Hepatocyte (in vitro differentiated cells): ENCODE data around the gene PITX1. TPM values are rescaled to one million over a fixed set of nuclear protein-coding genes. Genes with fewer than 3 reads are reported as not detected.
"Not testable (repeated sequence)": the region's sequence is repeated elsewhere in the genome, so short reads cannot be mapped to it uniquely, and the experiment has no call there.

Source experiments
- DNase-seq: peaks from one replicate; pipeline ENCODE4 v3.0.0-alpha.2; 2016; ENCODE audit warnings: low spot score
- H2AFZ ChIP-seq: fragments of 200-600 bp; sonication (generic); 2 replicates; pipeline ENCODE4 v1.6.0; 2016; ENCODE audit warnings: antibody characterized with exemption, mild to moderate bottlenecking
- H3K27ac ChIP-seq: fragments of 200-600 bp; sonication (generic); 2 replicates; pipeline ENCODE4 v1.5.1; 2016; ENCODE audit warnings: mild to moderate bottlenecking
- H3K27me3 ChIP-seq: fragments of 200-600 bp; sonication (generic); 2 replicates; pipeline ENCODE4 v1.6.1; 2016
- H3K36me3 ChIP-seq: fragments of 200-600 bp; sonication (generic); replicated peaks from 2 replicates; pipeline ENCODE4 v1.5.1; 2016; ENCODE audit warnings: low read depth; ENCODE audit not compliant: insufficient read depth
- H3K4me1 ChIP-seq: fragments of 200-600 bp; sonication (generic); 2 replicates; pipeline ENCODE4 v1.5.1; 2016; ENCODE audit warnings: mild to moderate bottlenecking, moderate library complexity; ENCODE audit not compliant: insufficient read depth
- H3K4me2 ChIP-seq: fragments of 200-600 bp; sonication (generic); 2 replicates; pipeline ENCODE4 v1.6.0; 2016
- H3K4me3 ChIP-seq: fragments of 200-600 bp; sonication (generic); 2 replicates; pipeline ENCODE4 v1.5.1; 2016; ENCODE audit warnings: mild to moderate bottlenecking
- H3K79me2 ChIP-seq: fragments of 200-600 bp; sonication (generic); 2 replicates; pipeline ENCODE4 v1.6.0; 2017; ENCODE audit warnings: mild to moderate bottlenecking
- H3K9me2 ChIP-seq: fragments of 200-600 bp; sonication (generic); replicated peaks from 2 replicates; pipeline ENCODE4 v1.6.0; 2017; ENCODE audit warnings: mild to moderate bottlenecking; ENCODE audit not compliant: insufficient read depth
- H3K9me3 ChIP-seq: fragments of 200-600 bp; sonication (generic); 2 replicates; pipeline ENCODE4 v1.5.1; 2016; ENCODE audit warnings: low read depth, mild to moderate bottlenecking
- H4K20me1 ChIP-seq: fragments of 200-600 bp; sonication (generic); 2 replicates; pipeline ENCODE4 v1.6.0; 2016; ENCODE audit warnings: mild to moderate bottlenecking; ENCODE audit not compliant: insufficient read depth, poor library complexity, severe bottlenecking
- EZH2 ChIP-seq: fragments of 200-600 bp; sonication (generic); IDR thresholded peaks from 2 replicates; pipeline ENCODE4 v1.6.1; 2016; ENCODE audit warnings: antibody characterized with exemption, mild to moderate bottlenecking, borderline replicate concordance
- EZH2phosphoT487 ChIP-seq: fragments of 200-600 bp; sonication (generic); IDR thresholded peaks from one replicate; pipeline ENCODE4 v1.6.1; 2018; ENCODE audit warnings: antibody characterized with exemption, mild to moderate bottlenecking, low read depth, moderate library complexity; ENCODE audit not compliant: unreplicated experiment, severe bottlenecking
- WGBS: methylation state at CpG from one replicate; pipeline ENCODE4 v1.1.6; 2016; ENCODE audit warnings: low lambda C conversion rate; ENCODE audit errors: missing lambda C conversion rate; 5-methylcytosine and 5-hydroxymethylcytosine counted together
- polyA plus RNA-seq: library from polyadenylated mRNA; unstranded; fragments of >200 nt; fragmentation: Nextera tagmentation; extraction: Ambion mirVana; gene quantifications from 2 replicates; pipeline ENCODE4 v1.2.1, GENCODE V29; 2016
- total RNA-seq: library from RNA; depleted of rRNA; stranded (reverse); fragments of >200 nt; gene quantifications from 2 replicates; pipeline ENCODE4 v1.2.3, GENCODE V29; 2014
- TF ChIP-seq, protein P1 (sequence below): fragments of 200-600 bp; sonication (generic); IDR thresholded peaks from 2 replicates; pipeline ENCODE4 v1.5.1; 2016; ENCODE audit warnings: antibody characterized with exemption, mild to moderate bottlenecking; ENCODE audit not compliant: poor library complexity

The PITX1 gene
- 62.9 and 64.9 TPM in 2 replicates for total RNA-seq
- 141 and 156 TPM in 2 replicates for polyA plus RNA-seq

DNA sequence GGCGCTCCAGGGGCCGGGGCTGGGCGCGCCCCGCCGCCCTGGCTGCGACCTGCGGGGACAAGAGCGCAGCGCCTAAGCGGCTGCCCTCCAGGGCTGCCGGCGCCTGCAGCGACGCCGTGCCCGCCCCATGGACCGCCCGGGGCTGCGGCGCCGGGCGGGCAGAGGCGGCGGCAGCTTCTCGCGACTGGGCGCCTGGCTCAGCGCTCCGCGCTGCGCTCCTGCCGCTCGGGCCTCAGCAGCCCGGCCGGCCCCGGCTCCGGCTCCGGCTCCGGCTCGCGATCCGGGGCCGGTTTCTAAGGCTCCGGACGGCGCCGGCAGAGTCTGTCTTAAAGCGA, at the start of gene PITX1:
Gene PITX1, minus strand, starts transcription at position 328 of the 335 bp plus-strand sequence. CDS start 347 bp downstream, outside the sequence.
- no peaks in the 10 kb centered on the region for H3K9me2 ChIP-seq
- DNase-seq: no peak
- H3K79me2 ChIP-seq: peaks cover 86% of the 10 kb centered on the region
- peaks cover 15% of the 10 kb centered on the region for H3K4me1 ChIP-seq
- peaks cover 18% of the 10 kb centered on the region for H4K20me1 ChIP-seq
- TF ChIP-seq EZH2phosphoT487 (no peak), EZH2 (no peak)
- TF ChIP-seq, protein P1, sequence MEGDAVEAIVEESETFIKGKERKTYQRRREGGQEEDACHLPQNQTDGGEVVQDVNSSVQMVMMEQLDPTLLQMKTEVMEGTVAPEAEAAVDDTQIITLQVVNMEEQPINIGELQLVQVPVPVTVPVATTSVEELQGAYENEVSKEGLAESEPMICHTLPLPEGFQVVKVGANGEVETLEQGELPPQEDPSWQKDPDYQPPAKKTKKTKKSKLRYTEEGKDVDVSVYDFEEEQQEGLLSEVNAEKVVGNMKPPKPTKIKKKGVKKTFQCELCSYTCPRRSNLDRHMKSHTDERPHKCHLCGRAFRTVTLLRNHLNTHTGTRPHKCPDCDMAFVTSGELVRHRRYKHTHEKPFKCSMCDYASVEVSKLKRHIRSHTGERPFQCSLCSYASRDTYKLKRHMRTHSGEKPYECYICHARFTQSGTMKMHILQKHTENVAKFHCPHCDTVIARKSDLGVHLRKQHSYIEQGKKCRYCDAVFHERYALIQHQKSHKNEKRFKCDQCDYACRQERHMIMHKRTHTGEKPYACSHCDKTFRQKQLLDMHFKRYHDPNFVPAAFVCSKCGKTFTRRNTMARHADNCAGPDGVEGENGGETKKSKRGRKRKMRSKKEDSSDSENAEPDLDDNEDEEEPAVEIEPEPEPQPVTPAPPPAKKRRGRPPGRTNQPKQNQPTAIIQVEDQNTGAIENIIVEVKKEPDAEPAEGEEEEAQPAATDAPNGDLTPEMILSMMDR: no peak
- H2AFZ ChIP-seq: peak within 1 kb of the TSS; percentile 26
- peak within 1 kb of the TSS; percentile 97 for H3K27ac ChIP-seq
- H3K27me3 ChIP-seq: peaks cover 64% of the 10 kb centered on the region
- H3K9me3 ChIP-seq: no peaks in the 10 kb centered on the region
- peak within 1 kb of the TSS; percentile 93 for H3K4me3 ChIP-seq
- H3K4me2 ChIP-seq: peak within 1 kb of the TSS; percentile 84
- under 1% methylated on average over 40 of the region's 49 CpGs for WGBS
- no peaks in the 10 kb centered on the region for H3K36me3 ChIP-seq

DNA sequence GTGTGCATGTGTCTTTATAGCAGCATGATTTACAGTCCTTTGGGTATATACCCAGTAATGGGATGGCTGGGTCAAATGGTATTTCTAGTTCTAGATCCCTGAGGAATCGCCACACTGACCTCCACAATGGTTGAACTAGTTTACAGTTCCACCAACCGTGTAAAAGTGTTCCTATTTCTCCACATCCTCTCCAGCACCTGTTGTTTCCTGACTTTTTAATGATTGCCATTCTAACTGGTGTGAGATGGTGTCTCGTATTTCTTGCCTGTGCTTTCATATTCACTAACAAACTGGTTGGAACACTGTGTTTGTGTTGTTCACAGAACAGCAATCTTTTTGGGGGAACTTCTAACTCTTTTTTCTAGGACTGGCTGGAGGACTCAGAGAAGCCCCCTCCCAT, 49.3 kb upstream of the PITX1 start:
- H3K27me3 ChIP-seq, H3K4me2 ChIP-seq, H3K4me3 ChIP-seq, H3K27ac ChIP-seq, DNase-seq, H3K9me3 ChIP-seq, H4K20me1 ChIP-seq, H2AFZ ChIP-seq, H3K4me1 ChIP-seq, H3K36me3 ChIP-seq, H3K9me2 ChIP-seq, H3K79me2 ChIP-seq: not testable (repeated sequence)
- WGBS: 82% methylated on average over 3 of the region's 3 CpGs

DNA sequence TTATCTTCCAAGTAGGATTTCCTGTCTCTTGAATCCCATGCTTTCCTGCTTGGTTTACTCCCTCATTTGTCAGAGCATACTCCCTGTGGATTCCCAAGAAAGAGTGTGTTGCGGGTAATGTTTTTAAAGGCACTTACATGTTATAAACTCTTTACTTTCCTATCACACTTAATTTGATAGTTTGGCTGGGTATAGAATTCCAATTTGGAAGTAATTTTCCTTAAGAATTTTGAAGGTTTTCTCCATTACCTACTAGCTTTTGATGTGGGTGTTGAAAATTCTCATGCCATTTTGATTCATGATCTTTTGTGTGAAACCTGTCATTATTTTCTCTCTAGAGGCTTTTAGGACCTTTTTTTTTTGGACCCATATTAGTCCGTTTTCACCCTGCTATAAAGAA, 47.2 kb upstream of the PITX1 start:
- Histone ChIP-seq H3K27ac (no peak overlapping the region), H2AFZ (no peak overlapping the region), H3K4me2 (no peak overlapping the region), H3K27me3 (no peaks in the 10 kb centered on the region), H3K79me2 (no peaks in the 10 kb centered on the region), H3K36me3 (no peaks in the 10 kb centered on the region), H3K4me1 (no peaks in the 10 kb centered on the region), H4K20me1 (no peaks in the 10 kb centered on the region), H3K9me3 (no peaks in the 10 kb centered on the region), H3K9me2 (no peaks in the 10 kb centered on the region), H3K4me3 (no peak overlapping the region)
- no peak for DNase-seq
- TF ChIP-seq EZH2phosphoT487 (no peak), EZH2 (no peak)
- TF ChIP-seq, protein P1: no peak
- 97% methylated on average over 2 of the region's 2 CpGs for WGBS

DNA sequence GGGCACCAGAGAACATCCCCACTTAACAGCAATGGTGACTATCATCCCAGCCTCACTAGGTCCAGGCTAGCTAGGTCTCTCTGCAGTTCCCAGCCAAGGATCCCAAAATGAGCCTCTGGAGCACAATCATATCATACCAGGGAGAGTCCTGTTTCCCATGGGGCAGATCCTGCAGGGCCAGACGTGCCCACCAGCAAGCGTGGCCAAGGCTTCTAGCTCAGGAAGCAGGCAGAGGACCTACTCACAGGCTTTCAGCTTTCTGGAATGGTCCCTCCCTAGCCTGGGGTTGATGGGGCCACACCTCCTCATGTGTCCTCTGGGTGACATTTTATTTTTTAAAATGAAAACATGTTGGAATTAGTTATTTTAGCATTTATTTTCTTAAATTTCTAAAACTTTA, 45.7 kb upstream of the PITX1 start:
- Histone ChIP-seq H3K27me3 (no peaks in the 10 kb centered on the region), H3K9me2 (no peaks in the 10 kb centered on the region), H4K20me1 (no peaks in the 10 kb centered on the region), H3K27ac (no peak overlapping the region), H3K36me3 (no peaks in the 10 kb centered on the region), H2AFZ (no peak overlapping the region), H3K79me2 (no peaks in the 10 kb centered on the region), H3K4me1 (no peaks in the 10 kb centered on the region), H3K9me3 (no peaks in the 10 kb centered on the region), H3K4me3 (no peak overlapping the region), H3K4me2 (no peak overlapping the region)
- DNase-seq: no peak
- TF ChIP-seq EZH2 (no peak), EZH2phosphoT487 (no peak)
- TF ChIP-seq, protein P1: no peak
- WGBS: 90% methylated on average over 2 of the region's 2 CpGs
